K562 (cell line): ENCODE data around the gene ARL16. TPM values are rescaled to one million over a fixed set of nuclear protein-coding genes. Genes with fewer than 3 reads are reported as not detected.

Source experiments
- BMI1 ChIP-seq: fragments of 150-350 bp; IDR thresholded peaks from 2 replicates; pipeline ENCODE4 v1.6.1; 2014; ENCODE audit warnings: low read length
- CBX5 ChIP-seq: IDR thresholded peaks from 2 replicates; pipeline ENCODE4 v1.6.1; 2014; ENCODE audit warnings: low read depth, borderline replicate concordance
- CBX8 ChIP-seq: fragments of 200-600 bp; sonication (generic); IDR thresholded peaks from 2 replicates; pipeline ENCODE4 v1.6.1; 2012; ENCODE audit warnings: borderline replicate concordance, mixed run types, low read depth, mild to moderate bottlenecking, moderate library complexity, mixed read lengths, low read length, control low read depth, inconsistent platforms; ENCODE audit not compliant: poor library complexity, severe bottlenecking; ENCODE audit errors: extremely low read depth
- HMG20A ChIP-seq: fragments of 450-650 bp; formaldehyde crosslinking; conservative IDR thresholded peaks from 2 replicates; pipeline ENCODE4 v1.4.0; 2020; ENCODE audit warnings: mild to moderate bottlenecking, mixed read lengths
- ILK ChIP-seq: fragments of 450-650 bp; IDR thresholded peaks from 2 replicates; pipeline ENCODE4 v1.6.1; 2016; ENCODE audit warnings: missing genetic modification characterization, low read depth, mild to moderate bottlenecking, missing compliant biosample characterization, moderate library complexity, borderline replicate concordance
- MTA2 ChIP-seq: fragments of 450-650 bp; IDR thresholded peaks from 2 replicates; pipeline ENCODE4 v1.6.1; 2016; ENCODE audit warnings: low read depth
- MXD1 ChIP-seq: fragments of 250-450 bp; sonication (Bioruptor Pico); IDR thresholded peaks from 2 replicates; pipeline ENCODE4 v1.8.0; 2021; ENCODE audit warnings: borderline replicate concordance, mild to moderate bottlenecking, moderate library complexity; ENCODE audit not compliant: poor library complexity, severe bottlenecking
- MXI1 ChIP-seq: IDR thresholded peaks from 2 replicates; pipeline ENCODE4 v1.6.1; 2011; ENCODE audit warnings: low read depth, mild to moderate bottlenecking, improper control_type of control experiment, low read length
- NCOA4 ChIP-seq: fragments of 450-650 bp; IDR thresholded peaks from 2 replicates; pipeline ENCODE4 v1.6.1; 2018; ENCODE audit warnings: mild to moderate bottlenecking; ENCODE audit not compliant: partially characterized antibody
- PHF20 ChIP-seq: fragments of 450-650 bp; IDR thresholded peaks from 2 replicates; pipeline ENCODE4 v1.6.1; 2018; ENCODE audit not compliant: partially characterized antibody
- POLR2H ChIP-seq: IDR thresholded peaks from 2 replicates; pipeline ENCODE4 v1.6.1; 2016; ENCODE audit warnings: missing genetic modification characterization, low read depth, mild to moderate bottlenecking, control low read depth, missing compliant biosample characterization, moderate library complexity
- SIX5 ChIP-seq, 2 experiments: IDR thresholded peaks; 2 replicates each; pipeline ENCODE4 v1.6.1; 2011; ENCODE audit warnings: low read length in 2 of 2, borderline replicate concordance in 1 of 2, low read depth in 1 of 2, mild to moderate bottlenecking in 1 of 2, moderate library complexity in 1 of 2; ENCODE audit not compliant: insufficient read depth in 1 of 2
- SMAD2 ChIP-seq: fragments of 150-350 bp; IDR thresholded peaks from 2 replicates; pipeline ENCODE4 v1.6.1; 2014; ENCODE audit warnings: low read depth, mild to moderate bottlenecking, low read length
- SRSF1 ChIP-seq: fragments of 200-400 bp; formaldehyde crosslinking; IDR thresholded peaks from 2 replicates; pipeline ENCODE4 v1.6.1; 2017; ENCODE audit warnings: mild to moderate bottlenecking, low read depth, low read length, moderate library complexity
- STAT5A ChIP-seq: IDR thresholded peaks from 2 replicates; pipeline ENCODE4 v1.6.1; 2012; ENCODE audit warnings: low read length, inconsistent platforms, borderline replicate concordance
- TGIF2 ChIP-seq: sonication (generic); formaldehyde crosslinking; IDR thresholded peaks from 2 replicates; pipeline ENCODE4 v1.8.1; 2022; ENCODE audit warnings: mild to moderate bottlenecking, missing genetic modification reagents, moderate library complexity
- ZNF253 ChIP-seq: fragments of 250-450 bp; sonication (Bioruptor Pico); conservative IDR thresholded peaks from 2 replicates; pipeline ENCODE4 v1.6.1; 2021; ENCODE audit warnings: mild to moderate bottlenecking
- ZNF668 ChIP-seq: fragments of 250-450 bp; sonication (Bioruptor Pico); IDR thresholded peaks from 2 replicates; pipeline ENCODE4 v1.8.0; 2022; ENCODE audit warnings: mild to moderate bottlenecking, inconsistent platforms
- ZNF699 ChIP-seq: fragments of 250-450 bp; sonication (Bioruptor Pico); IDR thresholded peaks from 2 replicates; pipeline ENCODE4 v1.8.0; 2021; ENCODE audit warnings: mild to moderate bottlenecking, moderate library complexity; ENCODE audit not compliant: insufficient replicate concordance
- polyA plus RNA-seq, 8 experiments: library from polyadenylated mRNA; depleted of rRNA in 4 of 8; stranded (reverse) in 5 of 8; unstranded in 3 of 8; fragments of >200 nt; fragmentation: Nextera tagmentation in 2 of 8; fragmentation: Illumina TruSeq in 1 of 8; extraction: Ambion mirVana in 2 of 8; extraction: Trizol in 1 of 8; gene quantifications; 2 replicates each; pipeline versions ENCODE4 v1.2.1 to v1.2.3, GENCODE V29; 2011 to 2014; ENCODE audit warnings: inconsistent platforms in 1 of 8, missing spikeins in 1 of 8
- total RNA-seq, 7 experiments: library from RNA; depleted of rRNA in 6 of 7; stranded (reverse); fragments of >200 nt in 6 of 7; fragmentation: Illumina TruSeq in 2 of 7; extraction: Trizol in 2 of 7; gene quantifications; 2 replicates each; pipeline versions ENCODE4 v1.2.1 to v1.2.3, GENCODE V29; 2011 to 2021; ENCODE audit warnings: low replicate concordance in 1 of 7
- TF ChIP-seq, protein P1 (sequence below): sonication (generic); formaldehyde crosslinking; IDR thresholded peaks from 2 replicates; pipeline ENCODE4 v1.8.0; 2023; ENCODE audit warnings: mild to moderate bottlenecking, missing genetic modification reagents
- TF ChIP-seq, protein P2 (sequence below): fragments of 200-800 bp; sonication (Bioruptor generic); IDR thresholded peaks from 2 replicates; pipeline ENCODE4 v1.6.1; 2016; ENCODE audit warnings: missing genetic modification characterization, missing compliant biosample characterization

Gene ARL16
- total and polyA plus RNA-seq, 9 of the 15 experiments (the other 6 are each of a cell fraction or from before 2014, with no cell fraction given) = 5.4 to 32.4 (median 22.6) TPM

GRCh38 chr17:81702934-81703746, 19.5 kb upstream of the ARL16 start, which contains the start of gene MRPL12 (continued):
- TF ChIP-seq, protein P1, sequence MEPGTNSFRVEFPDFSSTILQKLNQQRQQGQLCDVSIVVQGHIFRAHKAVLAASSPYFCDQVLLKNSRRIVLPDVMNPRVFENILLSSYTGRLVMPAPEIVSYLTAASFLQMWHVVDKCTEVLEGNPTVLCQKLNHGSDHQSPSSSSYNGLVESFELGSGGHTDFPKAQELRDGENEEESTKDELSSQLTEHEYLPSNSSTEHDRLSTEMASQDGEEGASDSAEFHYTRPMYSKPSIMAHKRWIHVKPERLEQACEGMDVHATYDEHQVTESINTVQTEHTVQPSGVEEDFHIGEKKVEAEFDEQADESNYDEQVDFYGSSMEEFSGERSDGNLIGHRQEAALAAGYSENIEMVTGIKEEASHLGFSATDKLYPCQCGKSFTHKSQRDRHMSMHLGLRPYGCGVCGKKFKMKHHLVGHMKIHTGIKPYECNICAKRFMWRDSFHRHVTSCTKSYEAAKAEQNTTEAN (CRISPR knock-in tag) = peak; percentile 91; the same call in 1 of the 2 replicates
- peak; percentile 17 to 26; a peak in 2 of 4 replicates for TF ChIP-seq SIX5 (IDR thresholded peaks at IDR 0.05; ENCODE audit: borderline replicate concordance in 1 of 2, insufficient read depth in 1 of 2, low read depth in 1 of 2, low read length in 2 of 2)
- TF ChIP-seq NCOA4 = no peak
- TF ChIP-seq MXI1 = 0 out of 2 replicates have a peak, but pooled peaks have one; percentile 2
- TF ChIP-seq TGIF2 (CRISPR knock-in tag) = peak; percentile 64; the same call in 1 of the 2 replicates
- TF ChIP-seq SMAD2 = no peak
- TF ChIP-seq POLR2H (tag) = peak; percentile 72
- TF ChIP-seq ZNF253 (CRISPR knock-in tag) = no peak
- TF ChIP-seq ZNF699 = no peak
- no peak for TF ChIP-seq CBX5
- no peak for TF ChIP-seq SRSF1
- TF ChIP-seq BMI1 = no peak
- peak; percentile 95 for TF ChIP-seq MXD1 (CRISPR knock-in tag)
- TF ChIP-seq MTA2 = no peak
- TF ChIP-seq, protein P2, sequence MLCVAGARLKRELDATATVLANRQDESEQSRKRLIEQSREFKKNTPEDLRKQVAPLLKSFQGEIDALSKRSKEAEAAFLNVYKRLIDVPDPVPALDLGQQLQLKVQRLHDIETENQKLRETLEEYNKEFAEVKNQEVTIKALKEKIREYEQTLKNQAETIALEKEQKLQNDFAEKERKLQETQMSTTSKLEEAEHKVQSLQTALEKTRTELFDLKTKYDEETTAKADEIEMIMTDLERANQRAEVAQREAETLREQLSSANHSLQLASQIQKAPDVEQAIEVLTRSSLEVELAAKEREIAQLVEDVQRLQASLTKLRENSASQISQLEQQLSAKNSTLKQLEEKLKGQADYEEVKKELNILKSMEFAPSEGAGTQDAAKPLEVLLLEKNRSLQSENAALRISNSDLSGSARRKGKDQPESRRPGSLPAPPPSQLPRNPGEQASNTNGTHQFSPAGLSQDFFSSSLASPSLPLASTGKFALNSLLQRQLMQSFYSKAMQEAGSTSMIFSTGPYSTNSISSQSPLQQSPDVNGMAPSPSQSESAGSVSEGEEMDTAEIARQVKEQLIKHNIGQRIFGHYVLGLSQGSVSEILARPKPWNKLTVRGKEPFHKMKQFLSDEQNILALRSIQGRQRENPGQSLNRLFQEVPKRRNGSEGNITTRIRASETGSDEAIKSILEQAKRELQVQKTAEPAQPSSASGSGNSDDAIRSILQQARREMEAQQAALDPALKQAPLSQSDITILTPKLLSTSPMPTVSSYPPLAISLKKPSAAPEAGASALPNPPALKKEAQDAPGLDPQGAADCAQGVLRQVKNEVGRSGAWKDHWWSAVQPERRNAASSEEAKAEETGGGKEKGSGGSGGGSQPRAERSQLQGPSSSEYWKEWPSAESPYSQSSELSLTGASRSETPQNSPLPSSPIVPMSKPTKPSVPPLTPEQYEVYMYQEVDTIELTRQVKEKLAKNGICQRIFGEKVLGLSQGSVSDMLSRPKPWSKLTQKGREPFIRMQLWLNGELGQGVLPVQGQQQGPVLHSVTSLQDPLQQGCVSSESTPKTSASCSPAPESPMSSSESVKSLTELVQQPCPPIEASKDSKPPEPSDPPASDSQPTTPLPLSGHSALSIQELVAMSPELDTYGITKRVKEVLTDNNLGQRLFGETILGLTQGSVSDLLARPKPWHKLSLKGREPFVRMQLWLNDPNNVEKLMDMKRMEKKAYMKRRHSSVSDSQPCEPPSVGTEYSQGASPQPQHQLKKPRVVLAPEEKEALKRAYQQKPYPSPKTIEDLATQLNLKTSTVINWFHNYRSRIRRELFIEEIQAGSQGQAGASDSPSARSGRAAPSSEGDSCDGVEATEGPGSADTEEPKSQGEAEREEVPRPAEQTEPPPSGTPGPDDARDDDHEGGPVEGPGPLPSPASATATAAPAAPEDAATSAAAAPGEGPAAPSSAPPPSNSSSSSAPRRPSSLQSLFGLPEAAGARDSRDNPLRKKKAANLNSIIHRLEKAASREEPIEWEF (CRISPR knock-in tag) = no peak
- peak; percentile 79 for TF ChIP-seq PHF20
- no peak for TF ChIP-seq ZNF668 (CRISPR knock-in tag)
- TF ChIP-seq CBX8 = no peak
- no peak for TF ChIP-seq STAT5A
- no peak for TF ChIP-seq ILK (tag)
- TF ChIP-seq HMG20A (CRISPR knock-in tag) = no peak
